Measurements from ENCODE around the gene TOR3A. TPM values are rescaled to one million over a fixed set of nuclear protein-coding genes. Genes with fewer than 3 reads are reported as not detected.

The TOR3A gene
- total and polyA plus RNA-seq, 2 donors (not counting 3 experiments of a cell fraction or from before 2014, with no cell fraction given), result 14.9 to 16.7 TPM

GRCh38 chr1:179052776-179053175 is 29.1 kb upstream of the TOR3A start:
- H3K4me3 ChIP-seq (replicated peaks in 1 of 3; ENCODE audit: insufficient read depth in 1 of 3, low read depth in 1 of 3, low read length in 3 of 3), result no peak overlapping the region
- no peaks in the 10 kb centered on the region for H3K4me1 ChIP-seq (ENCODE audit: control insufficient read depth, extremely low read depth, insufficient read depth, low read length)
- H3K9ac ChIP-seq (replicated peaks; ENCODE audit: extremely low read depth, insufficient read depth, low read length), result no peak overlapping the region
- no TSS peak for BruUV-seq (replicated peaks)
- POLR2A ChIA-PET, result no interaction called here
- intact Hi-C loops (cut with micrococcal nuclease), result no loop called here
- no peak overlapping the region for H2AFZ ChIP-seq (ENCODE audit: low read depth, low read length)
- dilution Hi-C loops (cut with MboI; ENCODE audit: extremely low pct_ligation_motif_present, low sequenced_read_pairs), result no loop called here
- no peaks in the 10 kb centered on the region for H3K9me3 ChIP-seq (replicated peaks; ENCODE audit: control insufficient read depth, insufficient read depth, low read length)
- DNase-seq (ENCODE audit: low read depth, low spot score), result no peak
- no peak overlapping the region for H3K4me2 ChIP-seq (ENCODE audit: insufficient read depth, low read length)
- no peaks in the 10 kb centered on the region for H3K9me1 ChIP-seq (replicated peaks; ENCODE audit: control insufficient read depth, extremely low read depth, insufficient read depth, low read length)
- CTCF ChIA-PET, result no interaction called here
- H3K27me3 ChIP-seq (ENCODE audit: control insufficient read depth in 2 of 2, insufficient read depth in 2 of 2, low read length in 2 of 2), result no peaks in the 10 kb centered on the region
- no peak for FAIRE-seq
- H4K20me1 ChIP-seq (replicated peaks; ENCODE audit: control insufficient read depth, extremely low read depth, insufficient read depth, low read length), result no peaks in the 10 kb centered on the region
- no peak overlapping the region for H3K27ac ChIP-seq (ENCODE audit: insufficient read depth, low read depth, low read length)
- no peaks in the 10 kb centered on the region for H3K36me3 ChIP-seq (ENCODE audit: control insufficient read depth in 2 of 2, extremely low read depth in 1 of 2, insufficient read depth in 2 of 2, low read length in 2 of 2)
- H3K79me2 ChIP-seq (ENCODE audit: control insufficient read depth, insufficient read depth, low read length), result no peaks in the 10 kb centered on the region
- TF ChIP-seq MYC (IDR thresholded peaks at IDR 0.05; ENCODE audit: low read depth, low read length) (no peak), GATA2 (IDR thresholded peaks at IDR 0.05; ENCODE audit: insufficient read depth, insufficient read length, low read depth, low read length) (no peak), JUN (IDR thresholded peaks at IDR 0.05; ENCODE audit: borderline replicate concordance, insufficient read depth, insufficient read length, low read depth) (no peak), FOS (IDR thresholded peaks at IDR 0.05; ENCODE audit: borderline replicate concordance, insufficient read depth, low read length) (no peak), CTCF (IDR thresholded peaks at IDR 0.05; ENCODE audit: extremely low read depth in 1 of 2, insufficient read depth in 1 of 2, low read depth in 1 of 2, low read length in 2 of 2) (no peak), EZH2 (IDR thresholded peaks at IDR 0.05; ENCODE audit: borderline replicate concordance, low read depth, low read length, severe bottlenecking) (no peak), MAX (IDR thresholded peaks at IDR 0.05; ENCODE audit: insufficient read depth, insufficient read length) (no peak), POLR2AphosphoS5 (IDR thresholded peaks at IDR 0.05; ENCODE audit: insufficient read depth, low read depth, low read length) (no peak), POLR2A (IDR thresholded peaks at IDR 0.05; ENCODE audit: low read depth, low read length) (no peak)
